HK-2 (cell line): ENCODE data around the gene CCHCR1.

Experiments used
- DNase-seq: peaks from one replicate; pipeline ENCODE4 v3.0.0-alpha.2; 2018; ENCODE audit not compliant: unreplicated experiment

Gene CCHCR1

GRCh38 chr6:31110825-31111582, 46.6 kb downstream of the CCHCR1 start:
- no peak for DNase-seq

DNA sequence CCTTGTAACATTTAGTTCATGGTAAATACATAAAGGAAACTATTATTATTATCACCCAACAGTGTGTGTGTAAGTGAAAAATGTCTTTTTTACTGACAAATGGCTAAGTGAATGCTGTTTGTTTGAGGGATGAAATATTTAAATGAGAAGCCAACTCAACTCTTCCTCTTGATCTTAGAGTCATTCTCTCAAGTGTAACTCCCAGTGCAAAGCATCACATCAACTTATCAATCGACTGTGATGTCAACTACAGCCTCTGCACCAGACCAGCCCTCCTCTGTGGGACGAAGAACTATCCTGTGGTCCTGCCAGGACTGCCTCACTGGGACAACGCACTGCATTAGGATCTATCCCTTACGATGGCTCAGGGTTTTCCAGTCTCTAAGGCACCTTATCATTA, 50.5 kb downstream of the CCHCR1 start:
- DNase-seq = no peak

- no peak for DNase-seq
Measured at GRCh38 chr6:31103136-31103535, 54.5 kb downstream of the CCHCR1 start.

- no peak for DNase-seq
Measured at GRCh38 chr6:31098449-31098938, 59.1 kb downstream of the CCHCR1 start.

GRCh38 chr6:31096656-31097055, 60.9 kb downstream of the CCHCR1 start:
- DNase-seq = no peak

DNA sequence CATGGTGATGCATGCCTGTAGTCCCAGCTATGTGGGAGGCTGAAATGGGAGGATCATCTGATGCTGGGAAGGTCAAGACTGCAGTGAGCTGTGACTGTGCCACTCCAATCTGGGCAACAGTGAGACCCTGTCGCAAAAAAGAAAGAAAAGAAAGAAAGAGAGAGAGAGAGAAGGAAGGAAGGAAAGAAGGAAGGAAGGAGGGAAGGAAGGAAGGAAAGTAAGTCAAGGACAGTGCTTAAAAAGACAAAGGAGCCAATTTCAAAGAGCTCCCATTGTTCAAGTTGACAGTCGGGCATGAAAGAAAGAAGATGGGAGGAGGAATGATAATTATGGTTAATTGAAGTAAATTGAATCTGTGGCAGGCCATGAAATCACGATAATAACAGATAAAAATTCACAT, 61.4 kb downstream of the CCHCR1 start:
- DNase-seq = no peak

GRCh38 chr6:31094389-31094881, 63.2 kb downstream of the CCHCR1 start:
- no peak for DNase-seq

DNA sequence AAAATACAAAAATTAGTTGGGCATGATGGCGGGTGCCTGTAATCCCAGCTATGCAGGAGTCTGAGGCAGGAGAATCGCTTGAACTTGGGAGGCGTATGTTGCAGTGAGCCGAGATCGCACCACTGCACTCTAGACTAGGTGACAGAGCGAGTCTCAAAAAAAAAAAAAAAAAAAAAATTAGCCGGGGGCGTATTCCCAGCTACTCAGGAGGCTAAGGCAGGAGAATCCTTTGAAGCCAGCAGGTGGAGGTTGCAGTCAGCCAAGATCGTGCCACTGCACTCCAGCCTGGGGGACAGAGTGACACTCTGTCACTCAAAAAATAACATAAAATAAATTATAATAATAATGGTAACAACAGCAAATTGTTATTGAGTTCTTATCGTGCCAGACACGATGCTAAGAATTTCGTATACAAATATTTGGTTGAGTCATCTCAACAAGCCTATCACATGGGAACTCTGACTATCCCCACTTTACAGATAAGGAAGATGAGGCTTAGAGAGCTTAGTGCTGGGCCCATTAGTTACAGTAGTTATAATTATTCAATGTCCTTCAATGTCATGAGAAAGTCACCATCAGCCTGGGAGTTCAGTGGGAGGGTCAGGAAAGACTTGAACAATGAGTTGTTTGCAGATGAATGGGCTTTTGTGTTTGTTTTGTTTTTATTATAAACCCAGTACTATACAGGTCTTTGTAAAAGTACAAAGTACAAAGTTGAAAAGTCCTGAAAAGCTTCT, 64.7 kb downstream of the CCHCR1 start:
- DNase-seq = no peak
